ENCODE results near the gene BMPR1B.

Gene BMPR1B

GRCh38 chr4:94806376-94806775, 48.6 kb downstream of the BMPR1B start:
- H3K4me3 ChIP-seq (ENCODE audit: low read depth, low read length) = no peak overlapping the region
- H3K9me3 ChIP-seq (ENCODE audit: control insufficient read depth, insufficient read depth, low read depth, low read length) = no peaks in the 10 kb centered on the region
- no peak overlapping the region for H3K27ac ChIP-seq (ENCODE audit: extremely low read depth, low read depth, low read length)
- TF ChIP-seq ZNF664 (tag by site-specific recombination; IDR thresholded peaks at IDR 0.05) = peak; percentile 29; the same call in 1 of the 2 replicates
- TF ChIP-seq OSR2 (tag by site-specific recombination; IDR thresholded peaks at IDR 0.05) = peak; percentile 46; the same call in 1 of the 2 replicates
- TF ChIP-seq ZNF341 (tag by site-specific recombination; IDR thresholded peaks at IDR 0.05; ENCODE audit: low read depth) = no peak
- POLR2A ChIA-PET = no interaction called here
- CTCF ChIA-PET = interaction anchor here (1.2 kb wide), 1 partner anchor 39 kb away, joined by 3 read pairs; no protein-coding TSS in a partner anchor
- peaks cover 3% of the 10 kb centered on the region; the same call in 1 of the 2 replicates for H3K4me1 ChIP-seq (ENCODE audit: control insufficient read depth, insufficient read depth, low read length)
- no peaks in the 10 kb centered on the region for H3K36me3 ChIP-seq (ENCODE audit: control insufficient read depth in 2 of 2, insufficient read depth in 1 of 2, low read length in 2 of 2)

GRCh38 chr4:94811643-94812042, 53.9 kb downstream of the BMPR1B start:
- no peak overlapping the region for H3K4me3 ChIP-seq (ENCODE audit: low read depth, low read length)
- POLR2A ChIA-PET = no interaction called here
- TF ChIP-seq MEIS1 (CRISPR knock-in tag; IDR thresholded peaks at IDR 0.05; ENCODE audit: borderline replicate concordance) (no peak), PRDM6 (tag by site-specific recombination; IDR thresholded peaks at IDR 0.05) (peak; percentile 58; the same call in 1 of the 2 replicates)
- no peaks in the 10 kb centered on the region for H3K4me1 ChIP-seq (ENCODE audit: control insufficient read depth, insufficient read depth, low read length)
- CTCF ChIA-PET = no interaction called here
- H3K9me3 ChIP-seq (ENCODE audit: control insufficient read depth, insufficient read depth, low read depth, low read length) = no peaks in the 10 kb centered on the region
- H3K27ac ChIP-seq (ENCODE audit: extremely low read depth, low read depth, low read length) = no peak overlapping the region
- no peaks in the 10 kb centered on the region for H3K36me3 ChIP-seq (ENCODE audit: control insufficient read depth in 2 of 2, insufficient read depth in 1 of 2, low read length in 2 of 2)

GRCh38 chr4:94813221-94813620, 55.5 kb downstream of the BMPR1B start:
- ChIA-PET CTCF (interaction anchor here (0.6 kb wide), 1 partner anchor 15 kb away, joined by 3 read pairs; no protein-coding TSS in a partner anchor), POLR2A (no interaction called here)
- H3K4me3 ChIP-seq (ENCODE audit: low read depth, low read length) = no peak overlapping the region

GRCh38 chr4:94814237-94814636, 56.5 kb downstream of the BMPR1B start:
- no peak overlapping the region for H3K27ac ChIP-seq (ENCODE audit: extremely low read depth, low read depth, low read length)
- TF ChIP-seq ZNF48 (tag by site-specific recombination; IDR thresholded peaks at IDR 0.05) = no peak
- peak; percentile 44; the same call in 1 of the 2 replicates for TF ChIP-seq BCL6B (tag by site-specific recombination; IDR thresholded peaks at IDR 0.05)
- no peak overlapping the region for H3K4me3 ChIP-seq (ENCODE audit: low read depth, low read length)
- no peaks in the 10 kb centered on the region for H3K36me3 ChIP-seq (ENCODE audit: control insufficient read depth in 2 of 2, insufficient read depth in 1 of 2, low read length in 2 of 2)
- no peaks in the 10 kb centered on the region for H3K9me3 ChIP-seq (ENCODE audit: control insufficient read depth, insufficient read depth, low read depth, low read length)
- CTCF ChIA-PET = no interaction called here
- POLR2A ChIA-PET = no interaction called here
- H3K4me1 ChIP-seq (ENCODE audit: control insufficient read depth, insufficient read depth, low read length) = no peaks in the 10 kb centered on the region

More at GRCh38 chr4:94813221-94813620, 55.5 kb downstream of the BMPR1B start:
- no peak overlapping the region for H3K27ac ChIP-seq (ENCODE audit: extremely low read depth, low read depth, low read length)
- H3K4me1 ChIP-seq (ENCODE audit: control insufficient read depth, insufficient read depth, low read length) = no peaks in the 10 kb centered on the region
- H3K9me3 ChIP-seq (ENCODE audit: control insufficient read depth, insufficient read depth, low read depth, low read length) = no peaks in the 10 kb centered on the region
- no peaks in the 10 kb centered on the region for H3K36me3 ChIP-seq (ENCODE audit: control insufficient read depth in 2 of 2, insufficient read depth in 1 of 2, low read length in 2 of 2)
- TF ChIP-seq ZNF324 (tag by site-specific recombination; IDR thresholded peaks at IDR 0.05) (no peak), ZNF843 (tag by site-specific recombination; IDR thresholded peaks at IDR 0.05) (no peak), ZIC2 (tag by site-specific recombination; IDR thresholded peaks at IDR 0.05) (peak; percentile 61), ZBTB17 (tag by site-specific recombination; IDR thresholded peaks at IDR 0.05) (peak; percentile 24; the same call in 1 of the 2 replicates), OVOL3 (tag by site-specific recombination; IDR thresholded peaks at IDR 0.05) (no peak), ZNF341 (tag by site-specific recombination; IDR thresholded peaks at IDR 0.05; ENCODE audit: low read depth) (no peak), ZBTB20 (tag by site-specific recombination; IDR thresholded peaks at IDR 0.05) (no peak), ZNF76 (tag by site-specific recombination; IDR thresholded peaks at IDR 0.05; ENCODE audit: borderline replicate concordance, low read depth) (no peak)

Measured in HEK293 (cell line).